ENCODE data around the gene MYO3A. TPM values are rescaled to one million over a fixed set of nuclear protein-coding genes. Genes with fewer than 3 reads are reported as not detected.

The MYO3A gene
- total and polyA plus RNA-seq, 2 experiments from 2014 or later: 0.55 to 5.9 TPM

DNA sequence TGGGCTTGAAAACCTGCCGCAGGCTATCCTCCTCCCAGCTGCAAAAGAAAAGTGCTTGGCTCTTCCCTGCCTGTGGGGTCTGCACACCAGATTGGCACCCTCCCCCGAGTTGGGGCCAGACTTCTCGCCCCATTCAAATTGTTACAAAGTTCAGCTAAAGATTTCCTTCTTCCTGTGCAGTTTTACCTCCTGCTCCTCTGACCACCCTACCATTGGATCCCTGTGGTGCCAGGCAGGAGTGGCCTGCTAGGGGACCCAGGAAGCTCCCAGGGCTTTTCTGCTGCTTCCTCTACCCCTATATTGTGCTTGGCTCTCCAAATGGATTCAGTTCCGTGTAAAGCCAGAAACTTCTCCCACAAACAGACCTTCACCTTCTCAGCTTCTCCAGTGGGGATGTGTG is 147.4 kb downstream of the MYO3A start:
- no peaks in the 10 kb centered on the region for H3K4me1 ChIP-seq (ENCODE audit: low read depth)
- H3K27me3 ChIP-seq: no peaks in the 10 kb centered on the region
- H3K9me3 ChIP-seq (ENCODE audit: low read depth): no peaks in the 10 kb centered on the region
- H3K36me3 ChIP-seq: no peaks in the 10 kb centered on the region
- H3K4me3 ChIP-seq: no peak overlapping the region
- H3K27ac ChIP-seq: no peak overlapping the region
- no peak for DNase-seq (ENCODE audit: low read depth in 1 of 2, low spot score in 1 of 2)
- TF ChIP-seq, protein P1, sequence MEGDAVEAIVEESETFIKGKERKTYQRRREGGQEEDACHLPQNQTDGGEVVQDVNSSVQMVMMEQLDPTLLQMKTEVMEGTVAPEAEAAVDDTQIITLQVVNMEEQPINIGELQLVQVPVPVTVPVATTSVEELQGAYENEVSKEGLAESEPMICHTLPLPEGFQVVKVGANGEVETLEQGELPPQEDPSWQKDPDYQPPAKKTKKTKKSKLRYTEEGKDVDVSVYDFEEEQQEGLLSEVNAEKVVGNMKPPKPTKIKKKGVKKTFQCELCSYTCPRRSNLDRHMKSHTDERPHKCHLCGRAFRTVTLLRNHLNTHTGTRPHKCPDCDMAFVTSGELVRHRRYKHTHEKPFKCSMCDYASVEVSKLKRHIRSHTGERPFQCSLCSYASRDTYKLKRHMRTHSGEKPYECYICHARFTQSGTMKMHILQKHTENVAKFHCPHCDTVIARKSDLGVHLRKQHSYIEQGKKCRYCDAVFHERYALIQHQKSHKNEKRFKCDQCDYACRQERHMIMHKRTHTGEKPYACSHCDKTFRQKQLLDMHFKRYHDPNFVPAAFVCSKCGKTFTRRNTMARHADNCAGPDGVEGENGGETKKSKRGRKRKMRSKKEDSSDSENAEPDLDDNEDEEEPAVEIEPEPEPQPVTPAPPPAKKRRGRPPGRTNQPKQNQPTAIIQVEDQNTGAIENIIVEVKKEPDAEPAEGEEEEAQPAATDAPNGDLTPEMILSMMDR (IDR thresholded peaks at IDR 0.05; ENCODE audit: low read depth, low read length): no peak

DNA sequence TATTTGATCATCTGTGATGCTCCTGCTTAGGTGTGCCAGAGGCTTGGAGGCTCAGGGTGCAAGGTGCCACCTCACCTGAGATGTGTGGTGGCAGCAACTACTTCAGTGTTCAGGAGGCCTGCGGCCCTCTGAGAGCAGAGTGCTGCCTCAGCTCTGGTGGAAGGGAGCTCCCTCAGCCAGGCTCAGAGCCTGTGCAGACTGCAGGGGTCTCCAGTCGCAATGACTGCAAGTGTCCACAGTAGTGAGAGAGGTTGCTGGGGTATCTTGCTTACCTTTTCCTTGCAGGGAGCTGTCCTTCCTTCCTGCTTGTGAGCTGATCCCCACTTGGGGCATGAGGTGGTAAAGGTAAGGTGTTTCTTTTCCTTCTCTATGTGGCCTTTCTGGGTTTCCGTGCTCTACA is 151.5 kb downstream of the MYO3A start:
- TF ChIP-seq, protein P1 (IDR thresholded peaks at IDR 0.05; ENCODE audit: low read depth, low read length): no peak
- no peak for DNase-seq (ENCODE audit: low read depth in 1 of 2, low spot score in 1 of 2)
- Histone ChIP-seq H3K9me3 (ENCODE audit: low read depth) (no peaks in the 10 kb centered on the region), H3K27me3 (no peaks in the 10 kb centered on the region), H3K27ac (no peak overlapping the region), H3K4me3 (no peak overlapping the region), H3K4me1 (ENCODE audit: low read depth) (no peaks in the 10 kb centered on the region), H3K36me3 (no peaks in the 10 kb centered on the region)

DNA sequence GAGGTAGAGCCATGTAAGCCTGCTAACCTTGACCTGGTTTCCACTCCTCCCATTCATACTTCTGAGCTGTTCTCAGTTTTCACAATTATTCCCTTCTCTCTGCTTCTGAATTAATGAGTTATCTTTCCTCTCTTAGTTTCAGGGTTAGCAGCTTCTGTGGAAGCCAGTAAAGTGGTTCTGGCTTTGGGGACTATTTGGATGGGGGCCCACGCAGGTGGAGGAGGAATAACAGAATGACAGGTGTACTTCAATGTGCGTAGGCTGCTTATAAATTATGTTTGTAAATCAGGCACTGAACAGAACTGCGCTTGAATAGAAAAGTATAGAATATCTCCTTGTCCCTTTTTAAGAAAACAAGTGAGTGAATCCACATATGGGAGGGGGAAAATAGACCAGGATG is 153.6 kb downstream of the MYO3A start:
- Histone ChIP-seq H3K4me1 (ENCODE audit: low read depth) (no peaks in the 10 kb centered on the region), H3K9me3 (ENCODE audit: low read depth) (no peaks in the 10 kb centered on the region), H3K27me3 (no peaks in the 10 kb centered on the region), H3K36me3 (no peaks in the 10 kb centered on the region), H3K27ac (no peak overlapping the region), H3K4me3 (no peak overlapping the region)
- TF ChIP-seq, protein P1 (IDR thresholded peaks at IDR 0.05; ENCODE audit: low read depth, low read length): no peak
- DNase-seq (ENCODE audit: low read depth in 1 of 2, low spot score in 1 of 2): no peak

DNA sequence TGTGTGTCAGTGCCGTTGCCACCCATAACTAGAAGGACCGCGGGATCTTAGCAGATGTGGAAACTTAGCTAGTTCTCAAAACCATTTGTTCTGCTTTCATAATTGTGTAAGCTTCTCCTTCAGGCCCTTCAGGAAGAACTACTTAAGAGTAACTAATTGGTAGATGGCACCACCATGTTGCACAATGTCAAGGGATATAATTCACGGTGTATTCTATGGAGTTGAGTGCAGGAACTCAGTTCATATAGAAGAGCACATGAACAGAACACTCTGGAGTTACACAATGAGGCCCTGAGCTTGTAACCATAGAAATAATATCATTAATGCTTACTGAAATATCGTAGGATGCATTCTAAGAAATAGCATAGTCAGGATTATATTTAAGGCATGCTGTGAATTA is 156.0 kb downstream of the MYO3A start:
- no peaks in the 10 kb centered on the region for H3K4me1 ChIP-seq (ENCODE audit: low read depth)
- DNase-seq (ENCODE audit: low read depth in 1 of 2, low spot score in 1 of 2): no peak
- H3K4me3 ChIP-seq: no peak overlapping the region
- H3K9me3 ChIP-seq (ENCODE audit: low read depth): no peaks in the 10 kb centered on the region
- H3K27me3 ChIP-seq: no peaks in the 10 kb centered on the region
- no peak overlapping the region for H3K27ac ChIP-seq
- H3K36me3 ChIP-seq: no peaks in the 10 kb centered on the region
- TF ChIP-seq, protein P1 (IDR thresholded peaks at IDR 0.05; ENCODE audit: low read depth, low read length): no peak

DNA sequence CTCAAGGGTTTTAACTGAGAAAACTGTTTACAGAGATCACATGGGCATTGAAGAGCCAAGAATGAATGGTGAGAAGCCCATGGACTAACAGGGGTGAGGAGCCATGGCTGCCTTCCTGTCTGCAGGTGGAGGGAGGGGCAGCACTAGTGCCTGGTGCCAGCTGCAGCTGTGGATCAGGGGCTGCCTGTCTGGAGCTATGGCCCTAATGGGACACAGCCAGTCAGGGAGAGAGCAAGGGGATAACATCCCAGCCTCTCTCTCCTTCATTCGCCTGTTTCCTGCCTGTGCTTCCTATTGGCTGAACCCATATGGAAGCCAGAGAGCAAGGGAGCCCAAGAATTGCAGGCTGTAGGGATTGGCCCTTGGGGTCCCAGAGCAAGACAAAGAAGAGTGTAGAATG is 156.7 kb downstream of the MYO3A start:
- TF ChIP-seq, protein P1 (IDR thresholded peaks at IDR 0.05; ENCODE audit: low read depth, low read length): no peak
- H3K27ac ChIP-seq: no peak overlapping the region

DNA sequence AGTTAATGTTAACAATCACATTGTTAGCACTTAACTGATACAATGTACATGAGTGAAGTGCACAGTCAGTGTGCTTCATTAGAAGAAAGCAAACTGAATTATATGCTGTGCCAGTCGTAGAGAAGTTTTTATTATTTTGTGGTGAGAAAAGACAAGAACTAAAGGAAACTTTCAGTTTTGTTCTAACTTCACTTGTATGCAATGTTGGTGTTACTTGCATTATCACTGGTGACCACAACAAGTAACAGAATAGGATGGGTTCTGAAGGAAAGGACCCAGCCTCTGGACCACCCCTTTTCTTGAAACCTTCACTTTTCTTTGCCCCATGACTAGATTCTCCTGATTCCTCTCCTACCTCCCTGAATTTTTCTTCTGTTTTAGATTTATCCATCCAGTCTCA is 159.2 kb downstream of the MYO3A start:
- Histone ChIP-seq H3K4me3 (no peak overlapping the region), H3K27me3 (no peaks in the 10 kb centered on the region), H3K9me3 (ENCODE audit: low read depth) (no peaks in the 10 kb centered on the region), H3K36me3 (no peaks in the 10 kb centered on the region), H3K27ac (no peak overlapping the region), H3K4me1 (ENCODE audit: low read depth) (no peaks in the 10 kb centered on the region)
- TF ChIP-seq, protein P1 (IDR thresholded peaks at IDR 0.05; ENCODE audit: low read depth, low read length): no peak
- no peak for DNase-seq (ENCODE audit: low read depth in 1 of 2, low spot score in 1 of 2)

More for the DNA sequence above, 156.7 kb downstream of the MYO3A start:
- Histone ChIP-seq H3K36me3 (no peaks in the 10 kb centered on the region), H3K4me3 (no peak overlapping the region), H3K4me1 (ENCODE audit: low read depth) (no peaks in the 10 kb centered on the region), H3K9me3 (ENCODE audit: low read depth) (no peaks in the 10 kb centered on the region), H3K27me3 (no peaks in the 10 kb centered on the region)
- no peak for DNase-seq (ENCODE audit: low read depth in 1 of 2, low spot score in 1 of 2)

Data from cardiac muscle cell (in vitro differentiated cells and primary cell).